GM19240 (cell line): ENCODE data around the gene ACADS.

ENCODE experiments used
- DNase-seq: peaks from one replicate; pipeline ENCODE4 v3.0.0; 2011; ENCODE audit warnings: low spot score; ENCODE audit not compliant: insufficient read length

ACADS gene

DNA sequence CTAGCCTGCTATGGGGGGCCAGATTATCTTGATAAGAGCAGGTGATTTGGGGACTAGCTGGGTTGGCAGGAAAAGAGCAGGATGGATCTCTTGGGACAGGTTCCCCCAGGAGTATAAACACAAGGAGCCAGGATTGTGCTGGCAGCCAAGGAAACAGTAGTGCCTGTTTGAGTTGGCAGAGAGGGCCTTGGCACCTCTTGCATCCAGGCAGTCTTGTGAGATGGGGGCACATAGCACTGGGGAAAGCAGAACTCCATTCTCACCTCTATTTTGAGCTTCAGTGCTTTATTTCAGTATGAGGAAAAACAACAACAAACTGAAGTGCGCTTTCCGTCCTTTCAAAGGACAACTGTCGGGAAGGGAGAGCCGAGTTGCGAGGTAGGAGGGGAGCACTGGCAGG, 24.7 kb upstream of the ACADS start:
- no peak for DNase-seq

DNA sequence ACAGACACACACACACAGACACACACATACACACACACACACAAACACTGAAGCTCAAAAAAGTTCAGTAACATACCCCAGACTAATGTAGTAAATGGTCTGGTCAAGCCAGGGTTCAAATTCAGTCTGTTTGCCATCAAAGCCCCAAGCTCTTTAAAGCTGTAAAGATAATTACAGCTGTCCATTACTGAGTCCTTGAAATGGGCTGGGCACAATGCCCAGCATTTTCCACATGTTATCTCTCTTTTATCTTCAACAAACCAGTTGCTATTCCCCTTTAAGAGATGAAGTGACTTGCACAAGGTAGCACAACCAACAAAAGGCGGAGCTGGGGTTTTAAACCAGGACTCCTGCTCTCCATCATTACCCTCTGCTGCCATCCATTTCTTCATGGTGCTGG, 23.0 kb upstream of the ACADS start:
- no peak for DNase-seq

DNA sequence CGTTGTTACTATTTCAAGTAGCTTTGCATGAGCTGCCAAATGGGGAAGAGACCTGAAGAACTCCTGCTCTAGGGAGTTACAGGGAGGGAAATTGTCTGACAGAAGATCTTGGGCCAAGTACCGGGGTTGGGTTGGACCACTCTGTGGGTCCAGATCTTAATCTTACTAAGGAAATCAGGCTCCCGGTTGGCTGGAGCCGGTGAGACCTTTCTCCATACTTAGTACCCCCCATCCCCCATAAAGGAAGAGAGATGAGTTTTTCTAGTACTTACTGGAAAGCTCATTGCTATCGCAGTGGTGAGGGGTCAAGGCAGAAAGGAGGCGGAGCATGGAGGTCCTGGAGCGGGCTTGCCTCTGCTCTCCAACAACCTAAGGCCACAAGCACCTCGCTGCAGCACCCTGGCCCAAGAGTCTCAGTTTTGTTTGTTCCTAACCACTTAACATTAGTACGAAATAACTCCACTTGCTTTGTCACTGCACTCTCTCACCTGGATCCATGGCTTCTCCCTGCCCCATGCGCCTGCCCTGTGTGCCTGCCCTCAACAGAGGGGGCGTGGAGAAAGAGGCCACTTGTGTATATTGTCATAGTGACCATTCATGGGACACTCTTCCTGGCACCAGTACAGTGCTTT, 22.2 kb upstream of the ACADS start:
- DNase-seq, result no peak

DNA sequence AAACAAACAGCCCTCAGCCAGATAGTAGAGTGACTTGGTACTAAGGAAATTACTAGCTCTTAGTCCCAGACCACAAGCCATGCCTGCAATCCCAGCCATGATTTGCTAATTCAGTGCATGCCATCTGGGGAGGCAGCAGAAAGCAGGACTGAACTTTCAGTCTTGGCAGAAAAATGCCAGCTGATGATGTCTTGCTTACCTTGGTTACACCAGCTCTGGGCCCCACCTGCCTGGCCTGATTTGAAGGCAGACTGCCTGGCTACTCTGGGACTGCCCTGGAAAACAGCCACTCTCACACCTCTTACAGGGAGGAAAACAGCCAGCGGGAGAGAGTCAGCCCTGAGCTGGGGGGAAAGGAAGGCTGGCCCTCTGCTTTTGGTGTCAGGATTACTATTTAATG, 20.0 kb upstream of the ACADS start:
- DNase-seq, result no peak

DNA sequence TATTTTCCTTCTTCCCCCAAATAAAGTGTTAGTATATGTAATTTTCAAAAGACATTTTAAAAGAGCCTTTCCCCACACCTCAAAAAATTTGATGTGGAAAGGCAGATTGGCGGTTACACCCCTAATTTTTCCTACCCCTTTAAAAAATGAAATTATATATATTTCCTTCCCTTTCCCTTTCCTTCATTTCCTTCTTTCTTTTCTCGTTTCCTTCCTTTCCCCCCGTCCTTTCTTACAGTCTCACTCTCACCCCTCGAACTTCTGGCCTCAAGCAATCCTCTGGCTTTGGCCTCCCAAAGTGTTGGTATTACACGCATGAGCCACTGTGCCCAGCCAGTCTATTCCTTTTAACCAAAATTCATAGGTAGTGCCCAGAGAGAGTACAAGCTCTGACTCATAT, 19.6 kb upstream of the ACADS start:
- no peak for DNase-seq

DNA sequence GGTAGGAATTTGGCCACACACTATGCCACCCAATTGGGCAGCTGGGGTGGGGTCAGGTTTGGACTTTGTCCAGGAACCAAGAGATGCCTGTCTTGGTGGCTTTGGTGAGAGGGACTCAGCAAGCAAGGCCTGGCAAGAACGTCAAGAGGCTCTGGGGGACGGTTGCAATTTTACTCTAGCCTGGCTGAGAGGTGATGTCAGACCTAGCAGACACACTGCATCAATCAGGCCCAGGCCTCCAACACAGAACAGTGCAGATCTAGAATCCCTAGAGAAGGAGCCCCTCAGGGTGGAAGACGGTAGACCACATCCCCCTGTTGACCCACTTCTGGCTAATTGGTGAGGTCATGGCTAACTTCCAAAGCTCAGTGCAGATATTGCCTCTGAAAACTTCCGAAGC, 17.0 kb upstream of the ACADS start:
- no peak for DNase-seq

DNA sequence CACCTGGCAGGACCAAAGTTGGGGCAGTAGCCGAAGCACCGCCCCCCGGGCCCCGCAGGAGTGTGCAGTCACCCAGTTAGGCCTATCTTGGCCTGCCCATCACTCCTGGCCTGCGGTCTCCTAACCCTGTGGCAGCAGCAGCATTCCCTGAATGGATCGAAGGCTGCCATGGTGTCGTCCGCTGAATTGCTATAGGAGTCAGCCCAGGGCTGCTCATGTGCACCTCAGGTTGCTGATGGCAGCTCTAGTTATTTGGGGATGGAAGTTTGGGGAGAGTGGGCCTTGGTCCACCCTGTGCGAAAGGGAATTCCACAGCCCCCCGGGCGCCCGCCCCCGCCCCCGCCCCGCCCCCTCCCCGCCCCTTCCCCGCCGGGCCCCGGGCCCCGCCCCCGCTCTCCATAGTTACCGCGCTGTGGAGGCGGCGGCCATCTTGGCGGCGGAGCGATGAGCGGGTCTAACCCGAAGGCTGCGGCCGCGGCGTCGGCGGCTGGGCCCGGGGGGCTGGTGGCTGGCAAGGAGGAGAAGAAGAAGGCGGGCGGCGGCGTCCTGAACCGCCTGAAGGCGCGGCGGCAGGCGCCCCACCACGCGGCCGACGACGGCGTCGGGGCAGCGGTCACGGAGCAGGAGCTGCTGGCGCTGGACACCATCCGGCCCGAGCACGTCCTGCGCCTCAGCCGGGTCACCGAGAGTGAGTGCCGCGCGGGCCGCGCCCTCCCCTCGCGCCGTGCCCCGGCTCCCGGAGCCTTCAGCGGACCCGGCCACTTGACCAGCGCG, 15.4 kb upstream of the ACADS start, which contains the start of gene UNC119B:
Gene UNC119B (plus strand): TSS at position 428 of the 774 bp plus-strand sequence. CDS start 17 bp downstream, at position 445.
- peak; percentile 70 for DNase-seq

DNA sequence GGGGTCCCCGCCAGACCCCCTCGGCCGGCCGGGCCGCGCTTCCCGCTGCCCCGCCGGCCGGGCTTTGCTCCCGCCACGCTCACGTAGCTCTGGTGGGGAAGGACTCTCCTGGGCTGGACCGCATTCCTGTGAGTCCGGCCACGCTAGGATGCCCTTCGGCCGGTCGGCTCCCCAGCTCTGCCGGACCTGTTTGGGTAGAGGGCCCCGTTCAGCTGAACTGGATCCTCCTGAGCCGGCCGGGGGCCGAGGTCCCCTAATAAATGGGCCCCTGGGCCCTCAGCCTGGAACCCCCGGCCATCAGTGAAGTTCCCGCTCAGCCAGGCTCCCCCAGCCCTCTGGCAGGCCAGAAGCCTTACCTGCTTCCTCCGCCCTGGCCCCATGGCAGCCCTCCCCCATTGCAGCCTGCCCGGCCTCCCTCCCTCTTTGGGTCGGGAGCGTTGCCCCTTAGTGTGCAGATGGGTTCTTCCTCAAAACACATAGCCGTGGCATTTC, 14.8 kb upstream of the ACADS start:
- no peak for DNase-seq

DNA sequence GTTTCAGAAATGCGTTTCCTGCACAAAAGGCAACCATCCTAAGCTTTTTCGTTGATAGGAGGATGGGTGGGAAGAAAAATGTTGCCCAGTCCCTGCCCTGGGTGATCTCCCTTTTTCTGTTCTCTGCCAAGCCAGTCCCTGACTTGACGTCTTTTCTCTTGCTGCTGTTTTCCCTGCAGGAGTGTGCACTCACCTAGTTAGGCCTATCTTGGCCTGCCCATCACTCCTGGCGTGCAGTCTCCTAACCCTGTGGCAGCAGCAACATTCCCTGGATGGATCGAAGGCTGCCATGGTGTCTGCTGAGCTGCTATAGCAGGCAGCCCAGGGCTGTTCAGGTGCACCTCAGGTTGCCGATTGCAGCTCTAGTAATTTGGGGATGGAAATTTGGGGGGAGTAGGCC, 14.2 kb upstream of the ACADS start:
- no peak for DNase-seq

DNA sequence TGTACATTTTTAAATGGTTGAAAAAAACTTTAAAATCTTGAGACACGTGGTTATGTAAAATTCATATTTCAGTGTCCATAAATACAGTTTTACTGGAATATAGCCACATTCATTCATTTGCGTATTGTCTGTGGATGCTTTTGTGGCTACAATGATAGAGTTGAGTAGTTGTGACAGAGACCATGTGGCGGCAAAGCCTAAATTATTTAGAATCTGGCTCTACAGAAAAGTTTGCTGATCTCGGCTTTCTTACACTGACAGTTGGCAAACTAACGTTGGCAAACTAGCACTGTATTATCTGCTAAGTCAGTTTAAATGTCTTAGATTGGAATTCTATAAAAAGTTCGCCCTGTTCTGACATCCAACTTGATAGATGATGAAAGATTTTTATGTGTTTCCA, 13.0 kb upstream of the ACADS start:
- DNase-seq, result no peak

DNA sequence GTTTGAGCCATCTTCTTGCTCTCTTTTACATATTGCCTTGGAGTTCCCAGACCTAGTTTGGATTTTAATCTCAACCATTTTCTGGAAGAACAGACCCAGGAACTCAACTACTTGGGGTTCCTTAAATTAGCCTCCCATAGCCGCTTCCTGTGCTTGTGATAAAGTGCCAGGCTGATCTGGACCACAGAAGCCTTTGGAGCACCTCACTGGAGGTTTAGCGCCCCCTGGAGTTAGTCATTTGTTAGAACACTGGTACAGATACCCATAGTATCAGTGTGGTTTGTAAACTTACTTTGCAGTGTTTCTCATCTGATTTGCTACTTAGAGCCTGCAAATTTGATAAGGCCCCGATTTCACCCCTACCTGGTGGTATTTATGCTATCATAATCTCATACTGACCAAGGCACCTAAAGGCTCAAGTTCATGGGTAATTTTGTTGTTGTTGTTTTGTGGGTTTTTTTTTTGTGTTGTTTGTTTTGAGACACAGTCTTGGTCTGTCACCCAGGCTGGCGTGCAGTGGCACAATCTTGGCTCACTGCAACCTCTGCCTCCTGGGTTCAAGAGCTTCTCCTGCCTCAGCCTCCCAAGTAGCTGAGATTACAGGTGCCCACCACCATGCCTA, 11.7 kb upstream of the ACADS start:
- peak; percentile 72 for DNase-seq

DNA sequence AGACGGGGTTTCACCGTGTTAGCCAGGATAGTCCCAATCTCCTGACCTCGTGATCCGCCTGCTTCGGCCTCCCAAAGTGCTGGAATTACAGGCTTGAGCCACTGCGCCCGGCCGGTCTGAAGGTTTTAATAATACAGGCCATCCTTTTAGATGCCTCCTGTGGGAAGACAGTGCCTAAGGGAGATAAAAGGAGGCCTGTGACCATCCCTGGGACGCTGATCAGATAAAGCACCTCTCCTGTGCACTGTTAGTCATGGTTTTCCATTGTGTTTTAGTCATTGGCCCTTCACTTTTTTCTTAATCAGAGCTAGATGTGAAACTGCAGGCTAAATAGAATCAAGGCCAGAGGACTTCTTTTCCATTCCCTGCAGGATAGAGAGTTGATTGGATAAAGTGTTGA, 7.6 kb upstream of the ACADS start:
- DNase-seq, result no peak

DNA sequence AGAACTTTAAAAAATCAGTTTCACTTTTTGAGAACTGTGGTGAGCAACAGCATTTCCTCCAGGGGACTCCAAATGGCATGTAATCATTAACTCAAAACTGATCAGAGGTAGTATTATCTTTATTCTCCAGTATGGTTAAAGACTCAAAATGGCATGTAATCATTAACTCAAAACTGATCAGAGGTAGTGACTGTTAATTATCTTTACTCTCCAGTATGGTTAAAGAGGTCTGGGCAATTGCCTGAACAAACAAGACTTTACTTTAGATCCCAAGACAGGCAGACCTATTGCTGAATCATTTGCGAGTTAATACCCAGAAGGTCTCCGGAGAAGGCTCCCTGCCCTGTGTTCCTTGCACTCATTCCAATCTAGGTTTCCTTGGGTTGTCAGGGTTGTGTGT, 6.6 kb upstream of the ACADS start:
- DNase-seq, result no peak

DNA sequence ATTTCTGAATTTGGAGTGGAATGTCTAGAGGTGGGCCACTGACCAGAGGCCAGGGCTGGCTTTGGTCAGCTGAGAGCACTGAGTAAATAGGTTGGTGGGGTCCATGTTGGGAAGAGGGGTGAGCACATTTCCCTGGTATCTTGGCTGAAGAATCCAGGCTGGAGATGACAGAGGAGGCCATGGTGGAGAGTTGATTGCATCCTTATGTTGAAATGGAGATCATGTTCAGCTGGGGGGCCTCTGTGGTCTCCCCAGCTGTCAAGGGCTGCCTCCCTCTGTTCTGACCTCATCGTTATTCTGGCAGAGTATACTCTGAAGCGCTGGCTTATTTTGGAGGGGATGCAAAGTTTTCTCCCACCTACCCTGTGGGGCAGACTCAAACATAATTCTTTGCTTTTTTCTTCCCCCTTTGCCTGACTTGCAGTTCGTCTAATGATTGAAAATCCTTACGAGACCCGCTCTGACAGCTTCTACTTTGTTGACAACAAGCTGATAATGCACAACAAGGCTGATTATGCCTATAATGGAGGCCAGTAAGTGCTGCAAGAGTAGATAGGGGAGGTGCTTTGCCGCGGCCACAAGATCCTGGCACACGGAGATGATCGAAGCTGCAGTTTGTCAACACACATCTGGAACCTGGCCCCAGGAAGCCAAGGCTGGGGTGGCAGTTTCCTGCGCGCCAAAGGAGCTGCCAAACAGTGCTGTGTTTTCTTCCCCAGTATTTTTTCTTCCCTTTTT, 6.0 kb upstream of the ACADS start:
- DNase-seq, result no peak

DNA sequence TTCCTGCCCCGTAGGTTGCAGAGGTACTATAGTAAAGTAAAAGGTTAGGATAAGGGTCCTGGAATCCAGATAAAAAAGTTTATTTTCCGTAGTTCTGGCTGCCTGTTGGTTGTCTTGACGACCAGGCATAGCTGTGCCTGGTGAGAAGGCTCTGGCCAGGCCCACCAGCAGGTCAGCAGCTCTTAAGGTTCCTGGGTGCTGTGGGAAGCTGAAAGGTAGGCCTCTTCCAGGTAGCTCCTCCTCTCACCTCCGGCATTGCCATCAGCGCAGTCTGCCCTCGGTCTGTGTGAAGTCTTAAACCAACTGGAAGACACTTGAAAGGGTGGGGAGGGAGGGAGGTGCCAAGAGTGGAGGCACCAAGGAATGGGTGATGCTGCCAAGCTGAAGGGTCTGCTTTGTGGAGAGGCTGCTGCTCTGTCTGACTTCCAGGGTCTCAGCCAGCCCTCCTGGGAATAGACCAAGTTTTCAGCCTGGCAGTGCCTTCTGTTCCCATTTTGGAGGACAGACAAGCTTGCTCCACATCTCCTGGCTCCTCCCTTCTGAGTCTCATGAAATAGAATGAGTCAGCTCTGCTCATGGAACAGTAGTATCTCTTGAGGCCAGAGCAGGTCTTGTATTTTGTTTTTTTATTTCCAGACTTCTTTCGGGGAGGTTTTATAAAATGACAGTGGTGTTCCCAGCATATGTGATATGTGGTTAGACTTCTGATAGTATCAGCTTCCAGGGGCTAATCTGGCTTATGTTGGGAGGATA, 5.2 kb upstream of the ACADS start:
- no peak for DNase-seq

DNA sequence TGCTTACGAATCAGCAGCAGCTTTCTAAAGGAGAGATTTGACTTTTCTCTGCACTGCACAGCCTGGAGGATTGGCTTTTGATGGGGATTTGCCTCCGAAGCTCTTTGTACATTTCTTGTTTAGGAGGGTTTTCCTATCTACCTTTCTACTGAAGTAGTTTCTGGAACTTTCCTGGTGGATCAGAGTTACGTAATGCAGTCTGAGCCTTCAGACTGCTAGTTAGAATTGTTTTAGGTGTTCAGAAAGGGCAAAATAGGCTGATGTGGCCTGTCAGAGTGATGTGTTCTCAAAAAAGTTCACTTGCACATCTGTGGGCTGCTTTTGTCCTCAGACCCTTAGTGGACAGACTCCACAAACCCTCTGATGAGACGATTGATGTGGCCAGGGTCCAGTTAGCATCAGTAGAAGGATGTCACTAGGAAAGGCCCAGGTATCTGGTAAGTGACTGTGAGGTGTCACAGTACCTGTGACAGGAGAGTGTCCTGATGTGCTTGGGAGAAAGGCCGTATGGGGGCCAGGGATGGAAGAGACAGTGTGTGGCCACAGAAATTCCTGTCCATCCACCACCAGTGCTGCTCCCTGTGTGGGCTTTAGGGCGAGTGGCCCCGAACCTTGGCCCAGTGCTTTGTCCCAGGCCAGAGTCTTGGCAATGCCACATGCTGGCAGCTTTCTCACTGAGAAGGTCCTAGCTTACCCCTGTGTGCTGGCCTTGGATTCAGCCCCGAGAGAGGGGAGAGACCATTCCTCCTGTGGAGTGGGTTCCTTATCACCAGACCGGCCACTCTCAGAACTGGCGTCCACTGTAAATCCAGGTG, 4.4 kb upstream of the ACADS start:
- DNase-seq, result no peak

DNA sequence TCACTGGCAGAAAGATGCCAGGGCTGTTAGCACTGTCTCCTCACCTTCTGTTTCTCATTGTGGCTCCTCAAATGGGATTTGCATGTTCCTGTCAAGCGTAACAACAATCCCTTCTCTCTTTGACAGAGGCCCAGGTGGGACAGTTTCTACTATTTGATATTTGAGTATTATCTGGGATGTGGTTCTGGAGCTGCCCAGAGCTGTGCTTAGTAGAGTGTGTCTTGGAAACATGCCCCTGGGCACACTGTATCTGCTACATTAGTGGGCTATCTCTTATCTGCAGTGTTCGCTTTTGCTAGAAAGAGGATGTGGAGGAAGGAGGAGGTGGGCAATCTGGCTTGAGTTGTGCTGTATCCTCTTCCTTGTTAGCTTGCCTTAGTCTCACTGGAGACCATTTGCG, 3.8 kb upstream of the ACADS start:
- no peak for DNase-seq

DNA sequence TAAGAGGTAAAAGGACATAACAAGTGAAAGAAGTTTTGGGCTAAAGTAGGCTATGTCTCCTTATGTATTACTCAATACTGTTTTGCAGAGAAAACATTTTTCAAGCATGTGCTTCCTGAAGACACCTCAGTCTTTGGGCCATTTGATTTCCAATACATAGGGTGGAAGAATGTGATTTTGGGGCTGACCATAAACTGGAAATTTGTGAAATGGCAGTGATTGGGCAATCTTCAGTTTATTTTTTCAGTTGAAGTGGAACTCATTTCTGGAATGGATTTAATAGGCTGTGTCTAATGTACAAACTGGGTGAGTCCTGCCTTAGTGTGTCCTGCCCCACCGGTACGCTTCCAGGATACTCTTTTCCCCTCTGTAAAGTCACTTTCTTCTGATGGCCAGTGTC, 2.8 kb upstream of the ACADS start:
- DNase-seq, result no peak

DNA sequence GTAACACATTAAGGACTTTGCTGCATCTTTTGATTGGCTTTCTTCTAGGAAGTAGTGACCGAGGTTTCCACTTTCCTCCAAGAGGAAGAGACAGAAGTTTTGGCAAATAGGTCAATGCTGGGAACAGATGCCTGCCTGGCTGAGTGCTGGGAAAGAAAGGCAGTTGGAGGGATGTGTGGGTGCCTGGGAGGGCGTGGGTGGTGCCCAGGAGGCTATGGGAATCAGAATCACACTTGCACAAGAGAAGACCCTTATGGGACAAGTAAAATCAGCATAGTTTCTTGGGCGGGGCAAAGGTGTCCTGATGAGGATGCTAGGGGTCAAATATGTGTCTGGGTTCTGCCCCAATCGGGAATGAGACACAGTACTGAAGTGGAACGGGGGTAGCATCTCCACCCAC, 906 bp upstream of the ACADS start:
- DNase-seq, result no peak

DNA sequence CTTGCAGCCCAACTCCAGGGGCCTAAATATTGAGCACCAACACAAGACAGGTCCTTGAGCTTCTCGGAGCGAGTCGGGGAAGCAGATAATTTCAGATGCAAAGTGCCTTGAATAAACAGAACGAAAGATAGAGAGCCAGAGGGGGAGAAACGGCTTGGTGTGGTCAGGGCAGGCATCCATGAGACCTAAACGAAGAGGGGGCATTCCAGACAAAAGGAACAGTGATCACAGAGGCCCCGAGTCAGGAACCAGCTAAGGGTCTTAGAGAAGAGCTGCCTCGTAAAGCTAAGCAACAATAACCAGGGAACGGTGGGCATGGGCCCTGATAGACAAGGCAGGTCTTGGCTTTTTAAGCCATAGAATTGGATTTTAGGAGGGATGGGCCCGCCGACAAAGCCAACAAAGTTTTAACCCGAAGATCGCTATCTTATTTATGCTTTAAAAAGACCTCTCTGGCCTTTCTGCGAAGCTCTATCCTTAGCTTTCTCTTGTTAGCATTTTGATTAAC, 421 bp upstream of the ACADS start:
- DNase-seq, result no peak
